CD14-positive monocyte (primary cell): Measurements from ENCODE around the gene MAP1A. TPM values are rescaled to one million over a fixed set of nuclear protein-coding genes. Genes with fewer than 3 reads are reported as not detected.

Experiments used
- DNase-seq, 3 donors: peaks; one replicate each; pipeline ENCODE4 v3.0.0-alpha.2; 2011 to 2022
- H2AFZ ChIP-seq: 2 replicates; pipeline ENCODE4 v1.6.0; 2012; ENCODE audit warnings: mild to moderate bottlenecking, low read depth, low read length, inconsistent platforms; ENCODE audit not compliant: insufficient read depth, poor library complexity, severe bottlenecking
- H3K27ac ChIP-seq, 2 donors: 1 replicate in 1 of 2; 2 replicates in 1 of 2; pipeline ENCODE4 v1.5.1; 2012 to 2013; ENCODE audit warnings: low read length in 2 of 2, control low read depth in 1 of 2, inconsistent platforms in 1 of 2, low read depth in 1 of 2, mild to moderate bottlenecking in 1 of 2
- H3K27me3 ChIP-seq, 2 donors: one replicate each; pipeline versions ENCODE4 v1.6.0 to v1.6.1; 2011 to 2013; ENCODE audit warnings: low read length in 2 of 2; ENCODE audit not compliant: control insufficient read depth in 2 of 2, insufficient read depth in 2 of 2
- H3K36me3 ChIP-seq, 2 donors: replicated peaks in 1 of 2; 1 replicate in 1 of 2; 2 replicates in 1 of 2; pipeline versions ENCODE4 v1.5.1 to v1.6.1; 2012 to 2013; ENCODE audit warnings: low read length in 2 of 2, control low read depth in 1 of 2, inconsistent platforms in 1 of 2, mild to moderate bottlenecking in 1 of 2; ENCODE audit not compliant: insufficient read depth in 2 of 2, control insufficient read depth in 1 of 2
- H3K4me1 ChIP-seq, 2 donors: 1 replicate in 1 of 2; 2 replicates in 1 of 2; pipeline versions ENCODE4 v1.5.1 to v1.6.1; 2012 to 2013; ENCODE audit warnings: low read length in 2 of 2, control low read depth in 1 of 2, inconsistent platforms in 1 of 2, mild to moderate bottlenecking in 1 of 2, moderate library complexity in 1 of 2; ENCODE audit not compliant: insufficient read depth in 2 of 2, control insufficient read depth in 1 of 2
- H3K4me2 ChIP-seq: replicated peaks from 2 replicates; pipeline ENCODE3; 2012; ENCODE audit warnings: low read length, moderate library complexity, mild to moderate bottlenecking; ENCODE audit not compliant: poor library complexity, severe bottlenecking; ENCODE audit errors: extremely low read depth
- H3K4me3 ChIP-seq, 3 experiments: fragments of 200-600 bp in 1 of 3; sonication (generic) in 1 of 3; replicated peaks in 1 of 3; 1 replicate in 2 of 3; 2 replicates in 1 of 3; pipeline ENCODE4 v1.5.1; 2011 to 2013; ENCODE audit warnings: low read length in 3 of 3, mild to moderate bottlenecking in 3 of 3, control low read depth in 2 of 3, low read depth in 2 of 3, inconsistent platforms in 1 of 3, moderate library complexity in 1 of 3
- H3K79me2 ChIP-seq: 2 replicates; pipeline ENCODE4 v1.6.0; 2012; ENCODE audit warnings: mild to moderate bottlenecking, control low read depth, inconsistent platforms, low read length, moderate library complexity; ENCODE audit not compliant: insufficient read depth
- H3K9ac ChIP-seq: 2 replicates; pipeline ENCODE4 v1.6.0; 2017; ENCODE audit warnings: low read length, mild to moderate bottlenecking; ENCODE audit not compliant: insufficient read depth, poor library complexity, severe bottlenecking
- H3K9me3 ChIP-seq, 2 donors: replicated peaks in 1 of 2; 1 replicate in 1 of 2; 2 replicates in 1 of 2; pipeline versions ENCODE4 v1.5.1 to v1.6.1; 2012 to 2013; ENCODE audit warnings: low read length in 2 of 2, control low read depth in 1 of 2; ENCODE audit not compliant: control insufficient read depth in 1 of 2, insufficient read depth in 1 of 2
- H4K20me1 ChIP-seq: 2 replicates; pipeline ENCODE4 v1.6.0; 2012; ENCODE audit warnings: mild to moderate bottlenecking, low read length, control low read depth, moderate library complexity; ENCODE audit not compliant: insufficient read depth
- H3K27ac Mint-ChIP-seq, 7 donors: one replicate each; pipeline ENCODE4 v1.8.0; 2020; ENCODE audit warnings: mild to moderate bottlenecking in 7 of 7, mixed read lengths in 7 of 7, moderate library complexity in 6 of 7, inconsistent platforms in 2 of 7
- H3K27me3 Mint-ChIP-seq, 3 donors: one replicate each; pipeline ENCODE4 v1.8.0; 2021 to 2022; ENCODE audit warnings: low read depth in 3 of 3, mild to moderate bottlenecking in 3 of 3, mixed read lengths in 3 of 3, moderate library complexity in 3 of 3, inconsistent platforms in 1 of 3
- H3K36me3 Mint-ChIP-seq, 2 donors: one replicate each; pipeline ENCODE4 v1.8.0; 2020; ENCODE audit warnings: mixed read lengths in 2 of 2, inconsistent platforms in 1 of 2, mild to moderate bottlenecking in 1 of 2
- H3K4me1 Mint-ChIP-seq: one replicate; pipeline ENCODE4 v1.8.0; 2020; ENCODE audit warnings: mild to moderate bottlenecking, mixed read lengths
- H3K4me3 Mint-ChIP-seq, 2 donors: one replicate each; pipeline ENCODE4 v1.8.0; 2020; ENCODE audit warnings: mild to moderate bottlenecking in 2 of 2, mixed read lengths in 2 of 2, moderate library complexity in 1 of 2
- H3K9me3 Mint-ChIP-seq, 7 donors: one replicate each; pipeline ENCODE4 v1.8.0; 2020 to 2022; ENCODE audit warnings: mixed read lengths in 7 of 7, mild to moderate bottlenecking in 6 of 7, moderate library complexity in 6 of 7, inconsistent platforms in 2 of 7
- CTCF ChIP-seq: fragments of 200-600 bp; IDR thresholded peaks from one replicate; pipeline ENCODE4 v1.8.0; 2022; ENCODE audit warnings: antibody characterized with exemption, mild to moderate bottlenecking
- WGBS: methylation state at CpG from one replicate; pipeline ENCODE4 v1.1.5; 2013; ENCODE audit warnings: missing lambda C conversion rate; ENCODE audit not compliant: insufficient coverage; 5-methylcytosine and 5-hydroxymethylcytosine counted together
- intact Hi-C, 2 donors: fragments of 100-400 bp; cut with micrococcal nuclease; formaldehyde crosslinking; loops; one replicate each; pipeline versions ENCODE4 v1.15.0 to v1.15.1; 2023
- polyA plus RNA-seq, 3 donors: library from polyadenylated mRNA; depleted of rRNA in 1 of 3; unstranded in 2 of 3; stranded (reverse) in 1 of 3; fragments of 300-500 nt in 2 of 3; fragments of >200 nt in 1 of 3; fragmentation: Illumina TruSeq in 2 of 3; gene quantifications; 1 replicate in 2 of 3; 2 replicates in 1 of 3; pipeline ENCODE4 v1.2.3, GENCODE V29; 2012 to 2021

MAP1A gene
- polyA plus RNA-seq, 3 donors = 0.01 to 0.02 TPM; not detected in 1

GRCh38 chr15:43492266-43492665 lies 25.1 kb upstream of the MAP1A start:
- H3K36me3 ChIP-seq = peaks cover 0 to 7% of the 10 kb centered on the region in 2 donors
- no peaks in the 10 kb centered on the region for H3K9me3 ChIP-seq
- peaks cover 13% of the 10 kb centered on the region for H3K4me1 Mint-ChIP-seq
- peaks cover 0 to 14% of the 10 kb centered on the region in 2 donors for H3K36me3 Mint-ChIP-seq
- peak overlapping the region; percentile 68 to 91 (median 83) for H3K4me3 ChIP-seq
- WGBS = 0% methylated on average over 1 of the region's 7 CpGs
- peaks cover 10 to 12% of the 10 kb centered on the region in 2 donors for H3K4me1 ChIP-seq
- no peak for TF ChIP-seq CTCF
- H3K4me2 ChIP-seq = peak overlapping the region; percentile 74
- peak overlapping the region; percentile 97 to 98 for H3K4me3 Mint-ChIP-seq
- H3K27me3 ChIP-seq = no peaks in the 10 kb centered on the region
- intact Hi-C loops = loop anchor here in 1 of 2 donors (2.0 kb wide), 1 partner anchor 19 kb away; no protein-coding TSS in a partner anchor
- peaks cover 0 to 2% (median 0%) of the 10 kb centered on the region in 3 donors for H3K27me3 Mint-ChIP-seq
- no peaks in the 10 kb centered on the region for H3K9me3 Mint-ChIP-seq
- DNase-seq = no peak
- H2AFZ ChIP-seq = peak overlapping the region; percentile 90
- H4K20me1 ChIP-seq = no peaks in the 10 kb centered on the region
- peak overlapping the region in 1 of 2 donors; percentile 88 for H3K27ac ChIP-seq
- H3K79me2 ChIP-seq = no peaks in the 10 kb centered on the region
- peak overlapping the region; percentile 76 for H3K9ac ChIP-seq
- H3K27ac Mint-ChIP-seq = peak overlapping the region in 6 of 7 donors; percentile 95 to 99 (median 98)

DNA sequence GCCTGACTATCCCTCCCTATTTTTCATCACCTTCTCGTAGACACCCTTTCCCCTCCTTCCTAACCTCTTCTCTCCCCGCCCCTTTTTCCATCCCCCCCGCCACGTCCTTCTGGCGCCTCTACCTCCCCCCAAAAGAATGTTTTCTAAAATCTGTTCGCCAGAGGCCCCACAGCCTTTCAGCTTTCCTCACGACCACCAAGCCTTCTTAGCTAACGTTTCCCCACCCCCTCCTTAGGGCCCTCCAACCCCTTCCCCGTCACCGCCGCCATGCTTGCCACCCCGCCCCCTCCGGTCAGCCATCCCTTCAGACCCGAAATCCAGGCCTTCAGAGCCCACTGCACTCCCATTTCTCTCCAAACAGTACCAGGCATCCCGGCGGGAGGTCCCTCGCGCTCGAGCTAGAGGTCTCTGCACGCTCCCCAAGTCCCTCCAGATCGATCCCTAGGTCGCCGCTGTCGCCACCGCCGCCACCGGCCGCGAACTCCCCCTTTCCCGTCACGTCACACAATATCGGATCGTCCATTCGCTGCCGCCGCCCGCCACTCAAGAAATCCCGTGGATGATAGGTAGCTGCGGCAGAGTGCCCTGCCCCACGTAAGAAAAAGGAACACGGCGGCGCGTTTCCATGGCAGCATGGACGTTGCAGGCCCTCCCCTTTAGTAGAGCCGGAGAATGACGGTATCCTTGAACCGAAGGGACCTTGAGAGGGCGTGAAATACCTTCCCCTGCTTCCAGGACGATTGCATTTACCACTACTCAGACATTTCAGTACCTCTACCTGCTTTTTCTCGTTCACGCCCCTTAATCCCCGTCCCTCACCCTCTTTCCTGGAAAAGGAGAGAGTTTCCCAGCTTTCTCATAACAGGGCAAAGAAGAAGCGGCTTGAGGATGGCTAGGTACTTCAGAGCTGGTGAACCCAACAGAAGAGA lies 24.5 kb upstream of the MAP1A start, which contains the start of gene TP53BP1:
Gene TP53BP1, minus strand, starts transcription at position 484 of the 929 bp plus-strand sequence. Its CDS starts 113 bp downstream, at position 371.
- H3K79me2 ChIP-seq = no peaks in the 10 kb centered on the region
- peaks cover 0 to 8% of the 10 kb centered on the region in 2 donors for H3K36me3 Mint-ChIP-seq
- H3K27me3 ChIP-seq = no peaks in the 10 kb centered on the region
- no peaks in the 10 kb centered on the region for H4K20me1 ChIP-seq
- peak within 1 kb of the TSS; percentile 29 to 88 for H3K27ac ChIP-seq
- H3K27me3 Mint-ChIP-seq = peaks cover 0 to 2% (median 0%) of the 10 kb centered on the region in 3 donors
- peaks cover 0 to 6% of the 10 kb centered on the region in 2 donors for H3K36me3 ChIP-seq
- no peaks in the 10 kb centered on the region for H3K9me3 Mint-ChIP-seq
- under 1% methylated on average over 46 of the region's 54 CpGs for WGBS
- H3K4me2 ChIP-seq = peak within 1 kb of the TSS; percentile 74
- H3K9me3 ChIP-seq = no peaks in the 10 kb centered on the region
- H3K27ac Mint-ChIP-seq = peak within 1 kb of the TSS; percentile 95 to 99 (median 98)
- H3K4me3 Mint-ChIP-seq = peak within 1 kb of the TSS; percentile 97 to 98
- TF ChIP-seq CTCF = no peak
- peak within 1 kb of the TSS; percentile 76 for H3K9ac ChIP-seq
- intact Hi-C loops = loop anchor here in 1 of 2 donors (2.0 kb wide), 1 partner anchor 18 kb away; no protein-coding TSS in a partner anchor
- peak; percentile 93 to 96 (median 94) for DNase-seq
- H3K4me1 ChIP-seq = peaks cover 10 to 12% of the 10 kb centered on the region in 2 donors
- H3K4me1 Mint-ChIP-seq = peaks cover 13% of the 10 kb centered on the region
- peak within 1 kb of the TSS; percentile 90 for H2AFZ ChIP-seq
- peak within 1 kb of the TSS; percentile 68 to 91 (median 83) for H3K4me3 ChIP-seq
